SK-N-MC (cell line): Measurements from ENCODE around the gene VSIR.

Experiments used
- DNase-seq: peaks from one replicate; pipeline ENCODE4 v3.0.0-alpha.2; 2011; ENCODE audit warnings: low read depth, low spot score
- H3K27ac ChIP-seq: fragments of 200-600 bp; sonication (generic); 2 replicates; pipeline ENCODE4 v1.5.1; 2016; ENCODE audit warnings: mixed run types
- H3K36me3 ChIP-seq: fragments of 200-600 bp; sonication (generic); 2 replicates; pipeline ENCODE4 v1.6.1; 2017; ENCODE audit warnings: antibody characterized with exemption, low read length, mixed read lengths; ENCODE audit not compliant: insufficient read depth
- H3K4me3 ChIP-seq: fragments of 200-600 bp; sonication (generic); 2 replicates; pipeline ENCODE4 v1.5.1; 2016
- H3K9ac ChIP-seq: fragments of 200-600 bp; sonication (generic); 2 replicates; pipeline ENCODE4 v1.8.0; 2017; ENCODE audit warnings: mixed run types, mixed read lengths; ENCODE audit not compliant: insufficient read length
- H3K9me3 ChIP-seq: fragments of 200-600 bp; sonication (generic); 2 replicates; pipeline ENCODE4 v1.6.1; 2017; ENCODE audit warnings: low read depth, mild to moderate bottlenecking, antibody characterized with exemption, low read length, moderate library complexity, mixed read lengths
- EZH2 ChIP-seq: fragments of 200-600 bp; sonication (generic); IDR thresholded peaks from one replicate; pipeline ENCODE4 v1.6.1; 2017; ENCODE audit warnings: antibody characterized with exemption
- FOXP2 ChIP-seq: optimal IDR thresholded peaks from 2 replicates; pipeline ENCODE3; 2011; ENCODE audit warnings: mild to moderate bottlenecking, moderate library complexity; ENCODE audit not compliant: insufficient read depth; ENCODE audit errors: extremely low read length, control extremely low read depth
- POLR2AphosphoS5 ChIP-seq: IDR thresholded peaks from 2 replicates; pipeline ENCODE4 v1.6.1; 2012; ENCODE audit warnings: mild to moderate bottlenecking, low read depth, low read length, borderline replicate concordance

The VSIR gene

GRCh38 chr10:71780156-71780555, 6.8 kb upstream of the VSIR start:
- Histone ChIP-seq H3K9me3 (no peaks in the 10 kb centered on the region), H3K36me3 (no peaks in the 10 kb centered on the region), H3K9ac (no peak overlapping the region), H3K4me3 (no peak overlapping the region), H3K27ac (no peak overlapping the region)
- TF ChIP-seq FOXP2 = no peak
- no peak for TF ChIP-seq POLR2AphosphoS5
- no peak for TF ChIP-seq EZH2
- no peak for DNase-seq

GRCh38 chr10:71779641-71780040, 6.3 kb upstream of the VSIR start:
- Histone ChIP-seq H3K27ac (no peak overlapping the region), H3K36me3 (no peaks in the 10 kb centered on the region), H3K9ac (no peak overlapping the region), H3K4me3 (no peak overlapping the region), H3K9me3 (no peaks in the 10 kb centered on the region)
- TF ChIP-seq POLR2AphosphoS5 (no peak), FOXP2 (no peak), EZH2 (no peak)
- DNase-seq = no peak

DNA sequence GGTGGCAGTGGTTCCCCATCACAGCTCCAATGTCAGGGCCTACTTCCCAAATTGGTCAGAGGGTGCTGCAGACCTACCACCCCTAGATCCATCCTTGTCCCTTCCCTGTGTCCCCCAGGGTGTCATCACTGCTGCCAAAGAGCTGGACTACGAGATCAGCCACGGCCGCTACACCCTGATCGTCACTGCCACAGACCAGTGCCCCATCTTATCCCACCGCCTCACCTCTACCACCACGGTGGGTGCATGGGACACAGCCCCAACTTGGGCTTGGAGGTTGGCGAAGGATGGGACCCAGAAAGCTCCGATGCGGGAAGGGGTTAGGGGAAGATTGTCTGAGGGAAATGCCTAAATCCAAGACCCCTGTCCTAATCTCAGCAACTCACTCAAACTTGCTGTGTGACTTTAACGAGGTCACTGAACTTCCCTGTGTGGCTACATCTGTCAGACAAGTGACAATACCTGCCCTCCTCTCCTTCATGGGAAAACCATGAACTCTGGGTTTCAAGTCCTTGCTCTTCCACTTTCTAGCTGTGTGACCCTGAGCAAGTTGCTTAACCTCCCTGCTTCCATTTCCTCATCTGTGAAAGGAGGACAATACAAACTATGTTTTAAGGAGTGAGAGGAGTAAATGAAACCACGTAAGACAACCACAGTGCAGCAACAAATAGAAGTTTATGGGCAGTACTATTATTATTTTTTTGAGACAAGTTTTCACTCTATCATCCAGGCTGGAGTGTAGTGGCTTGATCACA, 4.9 kb upstream of the VSIR start:
- no peaks in the 10 kb centered on the region for H3K9me3 ChIP-seq
- H3K4me3 ChIP-seq = no peak overlapping the region
- no peak overlapping the region for H3K27ac ChIP-seq
- TF ChIP-seq EZH2 (no peak), FOXP2 (no peak), POLR2AphosphoS5 (no peak)
- H3K36me3 ChIP-seq = no peaks in the 10 kb centered on the region
- no peak overlapping the region for H3K9ac ChIP-seq
- no peak for DNase-seq

DNA sequence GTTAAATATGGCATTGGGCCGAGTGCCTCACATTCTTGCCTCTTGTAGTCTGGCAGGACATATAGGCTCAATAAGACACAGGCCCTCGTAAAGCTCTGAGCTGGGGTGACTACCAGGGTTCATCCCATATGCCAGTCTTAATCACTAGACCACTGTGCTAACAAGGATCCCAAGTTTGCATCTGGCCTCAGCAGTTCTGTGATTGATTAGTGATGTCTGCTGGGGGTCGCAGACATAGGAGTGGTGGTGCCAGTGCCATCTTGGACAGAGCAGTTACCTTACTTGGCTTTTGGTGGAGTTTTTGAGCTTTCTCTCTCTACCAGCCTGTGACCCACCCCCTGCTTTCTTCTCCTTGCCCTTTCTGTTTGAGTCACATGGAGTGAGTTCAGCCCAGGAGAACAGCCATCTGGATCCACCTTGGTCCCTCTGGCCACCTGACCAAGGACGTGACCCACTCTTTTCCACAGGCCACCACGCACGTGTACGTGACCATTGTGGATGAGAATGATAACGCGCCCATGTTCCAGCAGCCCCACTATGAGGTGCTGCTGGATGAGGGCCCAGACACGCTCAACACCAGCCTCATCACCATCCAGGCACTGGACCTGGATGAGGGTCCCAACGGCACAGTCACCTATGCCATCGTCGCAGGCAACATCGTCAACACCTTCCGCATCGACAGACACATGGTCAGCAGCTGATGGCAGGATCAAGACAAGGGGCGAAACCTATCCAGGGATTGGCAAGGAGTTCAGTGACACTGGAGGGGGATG, 4.1 kb upstream of the VSIR start:
- H3K4me3 ChIP-seq = no peak overlapping the region
- no peaks in the 10 kb centered on the region for H3K9me3 ChIP-seq
- DNase-seq = no peak
- H3K27ac ChIP-seq = no peak overlapping the region
- TF ChIP-seq EZH2 (no peak), FOXP2 (no peak), POLR2AphosphoS5 (no peak)
- H3K36me3 ChIP-seq = no peaks in the 10 kb centered on the region
- no peak overlapping the region for H3K9ac ChIP-seq

DNA sequence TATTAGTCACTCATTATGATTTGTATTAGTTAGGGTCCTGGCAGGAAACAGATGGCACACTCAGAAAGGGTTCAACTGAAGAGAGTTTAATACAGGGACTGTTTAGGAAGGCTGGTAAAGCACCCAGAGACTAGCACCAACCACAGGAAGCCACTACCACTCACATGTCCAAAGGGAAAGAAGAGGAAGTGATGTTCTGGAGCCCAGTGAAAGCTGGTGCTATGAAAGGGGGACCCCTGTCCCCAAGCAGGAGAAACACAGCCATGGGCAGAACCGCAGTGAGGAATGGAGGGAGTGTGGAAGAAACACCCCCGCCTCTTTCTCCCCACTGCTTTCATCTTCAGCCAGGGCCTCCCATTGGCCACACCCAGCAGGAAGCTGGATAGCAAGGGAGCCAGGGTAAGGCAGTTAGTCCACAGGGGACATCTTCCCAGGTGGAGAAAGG, 3.2 kb upstream of the VSIR start:
- Histone ChIP-seq H3K9me3 (no peaks in the 10 kb centered on the region), H3K27ac (no peak overlapping the region), H3K36me3 (no peaks in the 10 kb centered on the region), H3K4me3 (no peak overlapping the region), H3K9ac (no peak overlapping the region)
- TF ChIP-seq FOXP2 = no peak
- TF ChIP-seq POLR2AphosphoS5 = no peak
- TF ChIP-seq EZH2 = no peak
- no peak for DNase-seq

DNA sequence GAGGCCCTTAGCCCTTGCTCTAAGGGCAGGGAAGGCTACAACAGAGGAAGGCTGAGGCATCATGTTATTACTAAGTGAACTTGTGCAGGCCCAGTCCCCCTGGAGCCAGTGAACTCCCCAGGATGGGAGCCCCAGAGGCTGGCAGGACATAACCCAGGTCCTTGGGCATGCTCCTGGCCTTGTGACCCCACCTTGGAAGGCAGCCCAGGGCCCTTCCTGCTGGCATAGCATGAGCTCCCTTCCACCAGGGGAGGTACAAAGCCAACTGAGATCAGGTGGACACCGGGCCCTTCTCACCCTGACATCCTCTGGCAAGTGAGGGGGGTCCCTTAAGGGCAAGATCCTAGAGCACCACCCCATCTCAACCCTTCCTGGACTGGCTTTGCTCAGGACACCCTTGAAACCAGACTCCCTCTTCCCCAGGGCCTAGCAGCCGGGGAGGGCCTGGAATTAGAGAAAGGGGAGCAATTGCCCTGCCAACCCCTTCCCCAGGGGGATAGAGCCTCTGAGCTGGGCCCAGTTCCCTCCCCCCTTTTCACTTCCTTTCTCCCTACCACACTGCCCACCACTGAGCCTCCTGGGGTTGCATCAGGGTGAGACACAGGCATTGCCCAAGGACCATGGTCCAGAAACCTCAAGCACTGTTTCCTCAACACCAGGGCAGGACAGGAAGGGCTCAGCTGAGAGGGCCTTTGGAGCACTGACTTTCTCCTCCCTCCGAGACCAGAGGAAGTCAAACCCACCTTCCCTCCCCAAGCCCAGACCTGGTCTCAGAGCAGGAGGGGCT, 1.8 kb upstream of the VSIR start:
- no peak for TF ChIP-seq FOXP2
- TF ChIP-seq POLR2AphosphoS5 = no peak
- TF ChIP-seq EZH2 = no peak
- Histone ChIP-seq H3K9me3 (no peaks in the 10 kb centered on the region), H3K9ac (no peak overlapping the region), H3K27ac (no peak overlapping the region), H3K36me3 (no peaks in the 10 kb centered on the region), H3K4me3 (no peak overlapping the region)
- no peak for DNase-seq

DNA sequence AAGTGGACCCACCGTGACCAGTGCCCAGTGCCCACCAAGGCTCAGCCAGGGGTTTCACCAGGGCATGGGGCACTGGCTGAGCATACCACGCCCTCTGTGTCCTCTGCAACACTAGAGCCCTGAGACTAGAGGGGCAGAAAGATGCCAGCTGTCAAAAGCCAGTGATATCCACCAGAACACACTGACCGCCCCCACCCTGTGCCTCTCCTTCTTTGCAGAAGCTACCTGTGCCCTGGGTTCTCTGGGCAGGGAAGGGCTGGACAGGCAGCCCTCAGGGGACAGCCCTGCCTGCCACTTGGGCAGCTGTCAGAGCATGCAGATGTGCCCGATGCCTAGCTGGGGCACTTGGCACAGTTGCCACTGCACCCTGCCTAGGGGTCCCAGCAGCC, 494 bp downstream of the VSIR start:
- no peak overlapping the region for H3K27ac ChIP-seq
- H3K36me3 ChIP-seq = no peaks in the 10 kb centered on the region
- no peak overlapping the region for H3K9ac ChIP-seq
- no peaks in the 10 kb centered on the region for H3K9me3 ChIP-seq
- TF ChIP-seq EZH2 = no peak
- no peak for TF ChIP-seq POLR2AphosphoS5
- TF ChIP-seq FOXP2 = no peak
- DNase-seq = no peak
- peak overlapping the region; percentile 69 for H3K4me3 ChIP-seq

- Histone ChIP-seq H3K9me3 (no peaks in the 10 kb centered on the region), H3K36me3 (no peaks in the 10 kb centered on the region), H3K9ac (no peak overlapping the region), H3K4me3 (no peak overlapping the region), H3K27ac (no peak overlapping the region)
- DNase-seq = no peak
- TF ChIP-seq FOXP2 = no peak
- TF ChIP-seq EZH2 = no peak
- no peak for TF ChIP-seq POLR2AphosphoS5
These were observed 1.3 kb downstream of the VSIR start for GRCh38 chr10:71771821-71772617.
